Stimulated activated CD4-positive, alpha-beta T cell treated with anti-CD3 and anti-CD28 coated beads, Interleukin-12 subunit alpha, Interleukin-12 subunit beta, amount 100 ng/mL, for 24 hours (primary cell): ENCODE data around the gene DDX1.
"Not testable (repeated sequence)": the region's sequence is repeated elsewhere in the genome, so short reads cannot be mapped to it uniquely, and the experiment has no call there.

Experiments used
- DNase-seq, 2 experiments: peaks; one replicate each; pipeline ENCODE4 v3.0.0-alpha.2; 2020; ENCODE audit warnings: low read depth in 2 of 2

The DDX1 gene

GRCh38 chr2:15595342-15595905 is 3.8 kb downstream of the DDX1 start:
- DNase-seq: no peak

GRCh38 chr2:15595936-15596335 is 4.3 kb downstream of the DDX1 start:
- DNase-seq: no peak

GRCh38 chr2:15596350-15596749 is 4.7 kb downstream of the DDX1 start:
- no peak for DNase-seq

- DNase-seq: no peak
Measured at GRCh38 chr2:15596968-15597367, 5.3 kb downstream of the DDX1 start.

GRCh38 chr2:15599994-15600393 is 8.3 kb downstream of the DDX1 start:
- DNase-seq: no peak

- no peak for DNase-seq
Measured at GRCh38 chr2:15601681-15602080, 10.0 kb downstream of the DDX1 start.

GRCh38 chr2:15602393-15602792 is 10.7 kb downstream of the DDX1 start:
- no peak for DNase-seq

GRCh38 chr2:15603044-15603765 is 11.5 kb downstream of the DDX1 start:
- no peak for DNase-seq

GRCh38 chr2:15603948-15604347 is 12.3 kb downstream of the DDX1 start:
- no peak for DNase-seq

GRCh38 chr2:15605721-15606120 is 14.1 kb downstream of the DDX1 start:
- no peak for DNase-seq

- DNase-seq: no peak
Measured at GRCh38 chr2:15606481-15607441, 15.1 kb downstream of the DDX1 start.

GRCh38 chr2:15607709-15608391 is 16.2 kb downstream of the DDX1 start:
- DNase-seq: no peak

- DNase-seq: no peak
Measured at GRCh38 chr2:15608392-15608761, 16.7 kb downstream of the DDX1 start.

- DNase-seq: no peak
Measured at GRCh38 chr2:15609341-15610042, 17.8 kb downstream of the DDX1 start.

GRCh38 chr2:15610430-15610952 is 18.8 kb downstream of the DDX1 start:
- DNase-seq: no peak

GRCh38 chr2:15612101-15612500 is 20.4 kb downstream of the DDX1 start:
- DNase-seq: not testable (repeated sequence)

GRCh38 chr2:15613736-15614429 is 22.2 kb downstream of the DDX1 start:
- no peak for DNase-seq

- no peak for DNase-seq
Measured at GRCh38 chr2:15614545-15615300, 23.1 kb downstream of the DDX1 start.

- no peak for DNase-seq
Measured at GRCh38 chr2:15615301-15615920, 23.7 kb downstream of the DDX1 start.
